AG04449 (cell line): ENCODE measurements around the gene PEX7.

Source experiments
- CTCF ChIA-PET: fragments of 350-600 bp; formaldehyde crosslinking; extraction: SDS; loops from one replicate; lab custom pipeline; 2021; ENCODE audit warnings: antibody characterized with exemption; lab: Yijun Ruan, JAX
- POLR2A ChIA-PET: fragments of 400-600, 350-600 bp; formaldehyde crosslinking; extraction: SDS; loops from one replicate; lab custom pipeline; 2020; ENCODE audit warnings: antibody characterized with exemption, inconsistent platforms; lab: Yijun Ruan, JAX
- DNase-seq: peaks from one replicate; pipeline ENCODE4 v3.0.0-alpha.2; 2010; ENCODE audit warnings: low read depth, low spot score
- H3K4me3 ChIP-seq: 2 replicates; pipeline ENCODE4 v1.5.1; 2011; ENCODE audit warnings: low read depth, mild to moderate bottlenecking, control low read depth, low read length
- CTCF ChIP-seq: IDR thresholded peaks from one replicate; pipeline ENCODE4 v1.5.1; 2011; ENCODE audit warnings: mild to moderate bottlenecking, moderate library complexity, low read length, control low read depth, inconsistent platforms; ENCODE audit not compliant: insufficient read depth; ENCODE audit errors: missing control alignments

The PEX7 gene

GRCh38 chr6:136783495-136784270 is 38.7 kb upstream of the PEX7 start:
- DNase-seq, result no peak
- POLR2A ChIA-PET, result no interaction called here
- H3K4me3 ChIP-seq, result no peak overlapping the region
- CTCF ChIA-PET, result interaction anchor here (2.8 to 4.6 kb wide), 2 partner anchors 9 to 140 kb away, joined by 13 to 24 read pairs; partner anchors contain the start of gene MAP3K5
- no peak for TF ChIP-seq CTCF

- H3K4me3 ChIP-seq, result no peak overlapping the region
- ChIA-PET POLR2A (no interaction called here), CTCF (interaction anchor here (2.8 to 4.6 kb wide), 2 partner anchors 8 to 140 kb away, joined by 13 to 24 read pairs; partner anchors contain the start of gene MAP3K5)
- DNase-seq, result no peak
- TF ChIP-seq CTCF, result no peak
Observed at GRCh38 chr6:136784271-136784664, 38.1 kb upstream of the PEX7 start.

- H3K4me3 ChIP-seq, result no peak overlapping the region
- ChIA-PET POLR2A (no interaction called here), CTCF (interaction anchor here (1.1 to 8.5 kb wide), 4 partner anchors 7 to 201 kb away, joined by 3 to 146 read pairs (median 18); partner anchors contain the start of gene MAP3K5)
- no peak for TF ChIP-seq CTCF
- no peak for DNase-seq
Observed at GRCh38 chr6:136784910-136785746, 37.3 kb upstream of the PEX7 start.

GRCh38 chr6:136786658-136787057 is 35.7 kb upstream of the PEX7 start:
- no peak overlapping the region for H3K4me3 ChIP-seq
- ChIA-PET POLR2A (no interaction called here), CTCF (interaction anchor here (0.8 to 8.5 kb wide), 5 partner anchors 11 to 236 kb away, joined by 3 to 351 read pairs (median 3); no protein-coding TSS in a partner anchor)
- no peak for DNase-seq
- no peak for TF ChIP-seq CTCF

- ChIA-PET POLR2A (no interaction called here), CTCF (interaction anchor here (0.8 to 8.5 kb wide), 5 partner anchors 12 to 237 kb away, joined by 3 to 351 read pairs (median 3); no protein-coding TSS in a partner anchor)
- TF ChIP-seq CTCF, result no peak
- H3K4me3 ChIP-seq, result no peak overlapping the region; the same call in 1 of the 2 replicates
- no peak for DNase-seq
Observed at GRCh38 chr6:136787726-136788068, 34.7 kb upstream of the PEX7 start.
